Breast epithelium (tissue), 3 donors: ENCODE data around the gene HLA-DMA.

Experiments
- CTCF ChIP-seq, 3 donors: fragments of 450-650 bp; IDR thresholded peaks; one replicate each; pipeline ENCODE4 v1.5.1; 2016 to 2017; ENCODE audit warnings: antibody characterized with exemption in 3 of 3, mild to moderate bottlenecking in 3 of 3, moderate library complexity in 3 of 3
- POLR2A ChIP-seq: fragments of 450-650 bp; IDR thresholded peaks from one replicate; pipeline ENCODE4 v1.6.1; 2016; ENCODE audit warnings: antibody characterized with exemption, mild to moderate bottlenecking, moderate library complexity
- POLR2AphosphoS5 ChIP-seq, 3 donors: sonication (generic); formaldehyde crosslinking; IDR thresholded peaks; one replicate each; pipeline ENCODE4 v1.6.1; 2017; ENCODE audit warnings: antibody characterized with exemption in 3 of 3

GRCh38 chr6:32905078-32905477 is 47.8 kb downstream of the HLA-DMA start:
- TF ChIP-seq POLR2AphosphoS5 (IDR thresholded peaks at IDR 0.05) (no peak), CTCF (IDR thresholded peaks at IDR 0.05) (no peak), POLR2A (no peak)
